HL-60 (cell line): ENCODE results near the gene GRIN2B.

ENCODE experiments used
- POLR2AphosphoS5 ChIP-seq: IDR thresholded peaks from 2 replicates; pipeline ENCODE4 v1.6.1; 2012; ENCODE audit warnings: low read depth
- SPI1 ChIP-seq: IDR thresholded peaks from 2 replicates; pipeline ENCODE4 v1.6.1; 2012; ENCODE audit warnings: low read depth, mild to moderate bottlenecking, borderline replicate concordance
- TF ChIP-seq, protein P1 (sequence below): IDR thresholded peaks from one replicate; pipeline ENCODE4 v1.5.1; 2011; ENCODE audit warnings: low read length, control low read depth, inconsistent platforms; ENCODE audit not compliant: insufficient read depth
- TF ChIP-seq, protein P2 (sequence below): IDR thresholded peaks from 2 replicates; pipeline ENCODE4 v1.6.1; 2012; ENCODE audit warnings: low read depth; ENCODE audit not compliant: insufficient replicate concordance

DNA sequence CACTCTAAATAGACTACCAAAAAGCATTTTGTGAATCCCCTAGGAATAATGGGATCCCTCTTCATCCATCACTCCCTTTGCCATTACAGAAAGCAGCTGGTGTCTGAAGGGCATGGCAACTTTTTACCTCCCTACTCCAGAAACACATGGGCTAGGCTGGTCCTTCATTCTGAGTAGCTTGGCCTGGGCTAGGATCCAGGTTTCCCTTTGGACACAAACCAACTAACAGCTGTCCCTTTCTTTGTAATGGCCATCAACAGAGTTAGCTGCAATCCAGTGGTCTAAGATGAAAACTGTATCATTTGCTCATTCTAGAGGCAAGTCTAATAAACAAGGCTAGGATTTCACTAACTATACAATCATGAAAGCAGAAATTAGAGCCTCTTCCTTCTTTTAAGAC, 7.4 kb downstream of the GRIN2B start:
- TF ChIP-seq POLR2AphosphoS5 = no peak
- TF ChIP-seq, protein P1, sequence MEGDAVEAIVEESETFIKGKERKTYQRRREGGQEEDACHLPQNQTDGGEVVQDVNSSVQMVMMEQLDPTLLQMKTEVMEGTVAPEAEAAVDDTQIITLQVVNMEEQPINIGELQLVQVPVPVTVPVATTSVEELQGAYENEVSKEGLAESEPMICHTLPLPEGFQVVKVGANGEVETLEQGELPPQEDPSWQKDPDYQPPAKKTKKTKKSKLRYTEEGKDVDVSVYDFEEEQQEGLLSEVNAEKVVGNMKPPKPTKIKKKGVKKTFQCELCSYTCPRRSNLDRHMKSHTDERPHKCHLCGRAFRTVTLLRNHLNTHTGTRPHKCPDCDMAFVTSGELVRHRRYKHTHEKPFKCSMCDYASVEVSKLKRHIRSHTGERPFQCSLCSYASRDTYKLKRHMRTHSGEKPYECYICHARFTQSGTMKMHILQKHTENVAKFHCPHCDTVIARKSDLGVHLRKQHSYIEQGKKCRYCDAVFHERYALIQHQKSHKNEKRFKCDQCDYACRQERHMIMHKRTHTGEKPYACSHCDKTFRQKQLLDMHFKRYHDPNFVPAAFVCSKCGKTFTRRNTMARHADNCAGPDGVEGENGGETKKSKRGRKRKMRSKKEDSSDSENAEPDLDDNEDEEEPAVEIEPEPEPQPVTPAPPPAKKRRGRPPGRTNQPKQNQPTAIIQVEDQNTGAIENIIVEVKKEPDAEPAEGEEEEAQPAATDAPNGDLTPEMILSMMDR = no peak
- TF ChIP-seq, protein P2, sequence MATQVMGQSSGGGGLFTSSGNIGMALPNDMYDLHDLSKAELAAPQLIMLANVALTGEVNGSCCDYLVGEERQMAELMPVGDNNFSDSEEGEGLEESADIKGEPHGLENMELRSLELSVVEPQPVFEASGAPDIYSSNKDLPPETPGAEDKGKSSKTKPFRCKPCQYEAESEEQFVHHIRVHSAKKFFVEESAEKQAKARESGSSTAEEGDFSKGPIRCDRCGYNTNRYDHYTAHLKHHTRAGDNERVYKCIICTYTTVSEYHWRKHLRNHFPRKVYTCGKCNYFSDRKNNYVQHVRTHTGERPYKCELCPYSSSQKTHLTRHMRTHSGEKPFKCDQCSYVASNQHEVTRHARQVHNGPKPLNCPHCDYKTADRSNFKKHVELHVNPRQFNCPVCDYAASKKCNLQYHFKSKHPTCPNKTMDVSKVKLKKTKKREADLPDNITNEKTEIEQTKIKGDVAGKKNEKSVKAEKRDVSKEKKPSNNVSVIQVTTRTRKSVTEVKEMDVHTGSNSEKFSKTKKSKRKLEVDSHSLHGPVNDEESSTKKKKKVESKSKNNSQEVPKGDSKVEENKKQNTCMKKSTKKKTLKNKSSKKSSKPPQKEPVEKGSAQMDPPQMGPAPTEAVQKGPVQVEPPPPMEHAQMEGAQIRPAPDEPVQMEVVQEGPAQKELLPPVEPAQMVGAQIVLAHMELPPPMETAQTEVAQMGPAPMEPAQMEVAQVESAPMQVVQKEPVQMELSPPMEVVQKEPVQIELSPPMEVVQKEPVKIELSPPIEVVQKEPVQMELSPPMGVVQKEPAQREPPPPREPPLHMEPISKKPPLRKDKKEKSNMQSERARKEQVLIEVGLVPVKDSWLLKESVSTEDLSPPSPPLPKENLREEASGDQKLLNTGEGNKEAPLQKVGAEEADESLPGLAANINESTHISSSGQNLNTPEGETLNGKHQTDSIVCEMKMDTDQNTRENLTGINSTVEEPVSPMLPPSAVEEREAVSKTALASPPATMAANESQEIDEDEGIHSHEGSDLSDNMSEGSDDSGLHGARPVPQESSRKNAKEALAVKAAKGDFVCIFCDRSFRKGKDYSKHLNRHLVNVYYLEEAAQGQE = no peak
- no peak for TF ChIP-seq SPI1
